GM12891 (cell line): Measurements from ENCODE around the gene GABRR2.

Experiments used
- POLR2A ChIP-seq: IDR thresholded peaks from 2 replicates; pipeline ENCODE4 v1.6.1; 2011; ENCODE audit warnings: low read depth, low read length, control low read depth
- POLR2AphosphoS5 ChIP-seq: IDR thresholded peaks from 2 replicates; pipeline ENCODE4 v1.6.1; 2011; ENCODE audit warnings: low read depth, low read length, control low read depth

GRCh38 chr6:89364586-89364985 lies 49.5 kb upstream of the GABRR2 start:
- TF ChIP-seq POLR2AphosphoS5, result no peak
- no peak for TF ChIP-seq POLR2A
